Transverse colon (tissue), 4 donors: ENCODE results near the gene CCDC91. TPM values are rescaled to one million over a fixed set of nuclear protein-coding genes. Genes with fewer than 3 reads are reported as not detected.

Source experiments
- DNase-seq: peaks from one replicate; pipeline ENCODE4 v3.0.0-alpha.2; 2019
- H3K27ac ChIP-seq, 4 donors: fragments of 200-600 bp; sonication (generic); 2 replicates each; pipeline ENCODE4 v1.5.1; 2016 to 2018; ENCODE audit warnings: inconsistent platforms in 4 of 4
- H3K27me3 ChIP-seq: fragments of 200-600 bp; sonication (generic); 2 replicates; pipeline ENCODE4 v1.5.1; 2017; ENCODE audit warnings: inconsistent platforms
- H3K36me3 ChIP-seq, 4 donors: fragments of 200-600 bp; sonication (generic); 2 replicates each; pipeline ENCODE4 v1.5.1; 2017 to 2019; ENCODE audit warnings: inconsistent platforms in 4 of 4
- H3K4me1 ChIP-seq, 4 donors: fragments of 200-600 bp; sonication (generic); 2 replicates each; pipeline ENCODE4 v1.5.1; 2017 to 2020; ENCODE audit warnings: inconsistent platforms in 4 of 4
- H3K4me3 ChIP-seq, 4 donors: fragments of 200-600 bp; sonication (generic); 1 replicate in 1 of 4; 2 replicates in 3 of 4; pipeline versions ENCODE4 v1.5.1 to v1.6.1; 2017 to 2019; ENCODE audit warnings: inconsistent platforms in 4 of 4
- H3K9me3 ChIP-seq, 2 donors: fragments of 200-600 bp; sonication (generic); 2 replicates each; pipeline ENCODE4 v1.5.1; 2017 to 2019; ENCODE audit warnings: inconsistent platforms in 2 of 2
- CTCF ChIP-seq, 5 experiments: fragments of 200-600 bp in 3 of 5; fragments of 450-650 bp in 2 of 5; sonication (generic) in 3 of 5; IDR thresholded peaks; 1 replicate in 2 of 5; 2 replicates in 3 of 5; pipeline ENCODE4 v1.5.1; 2016 to 2017; ENCODE audit warnings: antibody characterized with exemption in 5 of 5, inconsistent platforms in 3 of 5, mild to moderate bottlenecking in 2 of 5, moderate library complexity in 1 of 5
- EP300 ChIP-seq: sonication (generic); formaldehyde crosslinking; IDR thresholded peaks from one replicate; pipeline ENCODE4 v1.6.1; 2017; ENCODE audit warnings: antibody characterized with exemption, low read depth
- POLR2A ChIP-seq: fragments of 450-650 bp; IDR thresholded peaks from one replicate; pipeline ENCODE4 v1.6.1; 2016; ENCODE audit warnings: antibody characterized with exemption, mild to moderate bottlenecking, moderate library complexity
- POLR2AphosphoS5 ChIP-seq, 3 donors: sonication (generic); formaldehyde crosslinking; IDR thresholded peaks; one replicate each; pipeline ENCODE4 v1.6.1; 2016; ENCODE audit warnings: antibody characterized with exemption in 3 of 3
- WGBS, 2 donors: methylation state at CpG; one replicate each; pipeline ENCODE4 v1.1.5; 2018; ENCODE audit warnings: low coverage in 1 of 2; 5-methylcytosine and 5-hydroxymethylcytosine counted together
- in situ Hi-C, 4 donors: fragments of 200-750 bp; cut with MboI; loops; one replicate each; pipeline versions ENCODE4 v1.15.0 to v1.15.1; 2017; ENCODE audit warnings: low sequenced_read_pairs in 3 of 4, low pct_ligation_motif_present in 1 of 4, low pct_unique_long_range_greater_than_20kb in 1 of 4
- intact Hi-C: fragments of 100-400 bp; cut with DNase I; formaldehyde crosslinking; loops from one replicate; pipeline ENCODE4 v1.15.1; 2023; ENCODE audit warnings: low total_unique reads
- total RNA-seq, 4 donors: library from RNA; depleted of rRNA; stranded (reverse); fragments of >200 nt; gene quantifications; one replicate each; pipeline ENCODE4 v1.1.0, GENCODE V29; 2016

The CCDC91 gene
- total RNA-seq, 4 donors from 2014 or later = 8.4 to 37.8 (median 35.5) TPM

GRCh38 chr12:28569698-28570411 lies 379.6 kb downstream of the CCDC91 start:
- Histone ChIP-seq H3K27me3 (no peaks in the 10 kb centered on the region), H3K9me3 (no peaks in the 10 kb centered on the region)
- 57 to 65% methylated on average over 2 to 3 of the region's 3 CpGs for WGBS, 2 donors

GRCh38 chr12:28570811-28571210 lies 380.6 kb downstream of the CCDC91 start:
- 80 to 87% methylated on average over 3 of the region's 3 CpGs for WGBS, 2 donors
- Histone ChIP-seq H3K4me3 (no peak overlapping the region), H3K27me3 (no peaks in the 10 kb centered on the region), H3K4me1 (peaks cover 0 to 20% (median 3%) of the 10 kb centered on the region in 4 donors), H3K27ac (peak overlapping the region in 2 of 4 donors; percentile 24 to 66), H3K9me3 (no peaks in the 10 kb centered on the region), H3K36me3 (no peaks in the 10 kb centered on the region)
- no peak for DNase-seq
- intact Hi-C loops = no loop called here
- TF ChIP-seq POLR2AphosphoS5 (IDR thresholded peaks at IDR 0.05) (no peak), POLR2A (no peak), CTCF (IDR thresholded peaks at IDR 0.05) (no peak), EP300 (no peak)
- in situ Hi-C loops = no loop called here

More at GRCh38 chr12:28569698-28570411, 379.6 kb downstream of the CCDC91 start:
- intact Hi-C loops = no loop called here
- no peak for DNase-seq
- TF ChIP-seq POLR2AphosphoS5 (IDR thresholded peaks at IDR 0.05) (peak in 2 of 3 donors; percentile 38 to 63), EP300 (no peak), POLR2A (no peak), CTCF (IDR thresholded peaks at IDR 0.05) (no peak)
- Histone ChIP-seq H3K27ac (peak overlapping the region; percentile 31 to 66 (median 45)), H3K36me3 (no peaks in the 10 kb centered on the region), H3K4me1 (peaks cover 0 to 18% (median 1%) of the 10 kb centered on the region in 4 donors), H3K4me3 (no peak overlapping the region)
- in situ Hi-C loops = no loop called here

- no peak for TF ChIP-seq EP300
- no peak for TF ChIP-seq POLR2A
- TF ChIP-seq CTCF (IDR thresholded peaks at IDR 0.05) = no peak
- TF ChIP-seq POLR2AphosphoS5 (IDR thresholded peaks at IDR 0.05) = no peak
- DNase-seq = peak; percentile 19
- Histone ChIP-seq H3K4me3 (no peak overlapping the region), H3K27ac (no peak overlapping the region), H3K9me3 (no peaks in the 10 kb centered on the region), H3K27me3 (no peaks in the 10 kb centered on the region), H3K36me3 (no peaks in the 10 kb centered on the region), H3K4me1 (peaks cover 0 to 10% (median 3%) of the 10 kb centered on the region in 4 donors)
- in situ Hi-C loops (no loop called here), intact Hi-C loops (no loop called here)
- WGBS, 2 donors = 71 to 73% methylated on average over 4 to 5 of the region's 5 CpGs
These were observed 384.7 kb downstream of the CCDC91 start for GRCh38 chr12:28574746-28575592.

GRCh38 chr12:28575593-28576205 lies 385.4 kb downstream of the CCDC91 start:
- H3K4me1 ChIP-seq = peaks cover 0 to 6% (median 2%) of the 10 kb centered on the region in 4 donors
- no peak overlapping the region for H3K27ac ChIP-seq
- intact Hi-C loops = no loop called here
- TF ChIP-seq EP300 (no peak), POLR2A (no peak), POLR2AphosphoS5 (IDR thresholded peaks at IDR 0.05) (no peak), CTCF (IDR thresholded peaks at IDR 0.05) (no peak)
- WGBS, 2 donors = 51 to 75% methylated on average over 3 of the region's 3 CpGs
- DNase-seq = no peak
- H3K27me3 ChIP-seq = no peaks in the 10 kb centered on the region
- in situ Hi-C loops = no loop called here
- no peaks in the 10 kb centered on the region for H3K9me3 ChIP-seq
- no peak overlapping the region for H3K4me3 ChIP-seq
- no peaks in the 10 kb centered on the region for H3K36me3 ChIP-seq
